HCT116 (cell line): ENCODE results near the gene RGS7. TPM values are rescaled to one million over a fixed set of nuclear protein-coding genes. Genes with fewer than 3 reads are reported as not detected.

Experiments
- ATAC-seq: fragments of 200-7000 bp; cut with Tn5 transposase; 2 replicates; pipeline ENCODE4 v1.9.1; 2020; ENCODE audit warnings: mild to moderate bottlenecking, moderate library complexity
- BruUV-seq: library from RNA; stranded (reverse); fragments of 400-500 nt; replicated peaks from 2 replicates; lab custom pipeline; 2021; lab: Mats Ljungman, UMichigan
- CTCF ChIA-PET: fragments of 300-600 bp; sonication (Branson Sonifier 250); formaldehyde crosslinking; loops from one replicate; lab custom pipeline; 2021; ENCODE audit warnings: antibody characterized with exemption; lab: Charles Lee
- POLR2A ChIA-PET: fragments of 300-600, 350-600 bp; sonication (Branson Sonifier 250); formaldehyde crosslinking; loops from one replicate; lab custom pipeline; 2021; ENCODE audit warnings: antibody characterized with exemption; lab: Charles Lee
- RAD21 ChIA-PET, 2 experiments: fragments of 300-600 bp; sonication (Branson Sonifier 250); formaldehyde crosslinking; loops; one replicate each; lab custom pipeline; 2023; ENCODE audit warnings: low total read pairs in 2 of 2; ENCODE audit not compliant: uncharacterized antibody in 2 of 2, unreplicated experiment in 2 of 2, low non-redundant PET in 1 of 2; lab: Charles Lee
- DNase-seq: peaks from one replicate; pipeline ENCODE4 v3.0.0-alpha.2; 2010; ENCODE audit warnings: low read depth, low spot score
- H2AFZ ChIP-seq: fragments of 200-600 bp; shearing (Covaris generic), sonication (generic); 2 replicates; pipeline ENCODE4 v1.6.1; 2017; ENCODE audit warnings: low read depth, mixed run types, mixed read lengths, antibody characterized with exemption, low read length; ENCODE audit not compliant: poor library complexity, severe bottlenecking
- H3K27ac ChIP-seq: 2 replicates; pipeline ENCODE4 v1.5.1; 2012; ENCODE audit warnings: low read depth, low read length
- H3K27me3 ChIP-seq: fragments of 200-600 bp; sonication (generic); 2 replicates; pipeline ENCODE4 v1.6.1; 2016; ENCODE audit warnings: mixed run types, low read length, mixed read lengths; ENCODE audit not compliant: insufficient read depth
- H3K36me3 ChIP-seq, 2 experiments: fragments of 200-500 bp in 1 of 2; fragments of 200-600 bp in 1 of 2; sonication (Bioruptor generic) in 1 of 2; sonication (generic) in 1 of 2; 2 replicates each; pipeline versions ENCODE4 v1.5.1 to v1.6.1; 2014 to 2016; ENCODE audit warnings: low read length in 2 of 2, inconsistent platforms in 1 of 2, mixed read lengths in 1 of 2, mixed run types in 1 of 2; ENCODE audit not compliant: insufficient read depth in 2 of 2, control insufficient read depth in 1 of 2
- H3K4me1 ChIP-seq, 2 experiments: fragments of 200-600 bp in 1 of 2; sonication (generic) in 1 of 2; 2 replicates each; pipeline versions ENCODE4 v1.5.1 to v1.6.1; 2012 to 2017; ENCODE audit warnings: low read length in 2 of 2, inconsistent platforms in 1 of 2, mild to moderate bottlenecking in 1 of 2, mixed read lengths in 1 of 2, mixed run types in 1 of 2, moderate library complexity in 1 of 2; ENCODE audit not compliant: insufficient read depth in 2 of 2, control insufficient read depth in 1 of 2
- H3K4me2 ChIP-seq: fragments of 200-600 bp; sonication (generic); 2 replicates; pipeline ENCODE4 v1.6.1; 2017; ENCODE audit warnings: mixed run types, low read length, mixed read lengths
- H3K4me3 ChIP-seq, 2 experiments: fragments of 200-600 bp in 1 of 2; sonication (generic) in 1 of 2; replicated peaks in 1 of 2; 2 replicates each; pipeline ENCODE4 v1.5.1; 2011 to 2016; ENCODE audit warnings: low read length in 2 of 2, control low read depth in 1 of 2, low read depth in 1 of 2, mild to moderate bottlenecking in 1 of 2, mixed read lengths in 1 of 2, mixed run types in 1 of 2
- H3K79me2 ChIP-seq: fragments of 200-600 bp; sonication (generic); 2 replicates; pipeline ENCODE4 v1.6.1; 2017; ENCODE audit warnings: mild to moderate bottlenecking, mixed run types, low read length, moderate library complexity, mixed read lengths; ENCODE audit not compliant: insufficient read depth
- H3K9ac ChIP-seq: fragments of 200-600 bp; sonication (generic); 2 replicates; pipeline ENCODE4 v1.6.1; 2016; ENCODE audit warnings: low read length, mixed read lengths
- H3K9me2 ChIP-seq: fragments of 200-600 bp; sonication (generic), shearing (Covaris generic); 2 replicates; pipeline ENCODE4 v1.6.1; 2017; ENCODE audit warnings: mixed run types, mild to moderate bottlenecking, moderate library complexity; ENCODE audit not compliant: insufficient read depth
- H3K9me3 ChIP-seq, 2 experiments: fragments of 200-500 bp in 1 of 2; fragments of 200-600 bp in 1 of 2; sonication (Bioruptor generic) in 1 of 2; sonication (generic) in 1 of 2; 2 replicates each; pipeline ENCODE4 v1.6.1; 2014 to 2017; ENCODE audit warnings: low read length in 2 of 2, mixed read lengths in 2 of 2, inconsistent platforms in 1 of 2, low read depth in 1 of 2, mild to moderate bottlenecking in 1 of 2, mixed run types in 1 of 2, moderate library complexity in 1 of 2; ENCODE audit not compliant: control insufficient read depth in 1 of 2, insufficient read depth in 1 of 2
- H4K20me1 ChIP-seq: fragments of 200-600 bp; sonication (generic), shearing (Covaris generic); 2 replicates; pipeline ENCODE4 v1.6.1; 2017; ENCODE audit warnings: mixed run types, mild to moderate bottlenecking, moderate library complexity; ENCODE audit not compliant: insufficient read depth
- EZH2 ChIP-seq: fragments of 200-600 bp; sonication (generic); IDR thresholded peaks from 2 replicates; pipeline ENCODE4 v1.6.1; 2017; ENCODE audit warnings: antibody characterized with exemption, mixed run types
- FOSL1 ChIP-seq: IDR thresholded peaks from 2 replicates; pipeline ENCODE4 v1.6.1; 2012; ENCODE audit warnings: low read depth
- JUND ChIP-seq: IDR thresholded peaks from 2 replicates; pipeline ENCODE4 v1.6.1; 2012
- POLR2AphosphoS5 ChIP-seq: IDR thresholded peaks from 2 replicates; pipeline ENCODE4 v1.6.1; 2011; ENCODE audit warnings: mild to moderate bottlenecking, low read depth, low read length, moderate library complexity
- RAD21 ChIP-seq: IDR thresholded peaks from 2 replicates; pipeline ENCODE4 v1.6.1; 2012; ENCODE audit warnings: low read depth, mild to moderate bottlenecking
- REST ChIP-seq: IDR thresholded peaks from 2 replicates; pipeline ENCODE4 v1.6.1; 2012; ENCODE audit warnings: low read depth
- SP1 ChIP-seq: IDR thresholded peaks from 2 replicates; pipeline ENCODE4 v1.6.1; 2012; ENCODE audit warnings: low read depth
- ZBTB33 ChIP-seq: IDR thresholded peaks from 2 replicates; pipeline ENCODE4 v1.6.1; 2011; ENCODE audit warnings: mild to moderate bottlenecking, low read length, moderate library complexity; ENCODE audit not compliant: insufficient replicate concordance; ENCODE audit errors: extremely low read depth
- ZFX ChIP-seq: fragments of 450-650 bp; IDR thresholded peaks from 2 replicates; pipeline ENCODE4 v1.6.1; 2017
- intact Hi-C: fragments of 100-400 bp; cut with micrococcal nuclease; formaldehyde crosslinking; loops from 2 replicates; pipeline ENCODE4 v1.10.0; 2022
- total RNA-seq: library from RNA; stranded (reverse); gene quantifications from one replicate; pipeline ENCODE4 v1.2.1, GENCODE V29; 2021; ENCODE audit not compliant: unreplicated experiment

RGS7 gene
- total RNA-seq, 1 experiment from 2014 or later, result not detected

DNA sequence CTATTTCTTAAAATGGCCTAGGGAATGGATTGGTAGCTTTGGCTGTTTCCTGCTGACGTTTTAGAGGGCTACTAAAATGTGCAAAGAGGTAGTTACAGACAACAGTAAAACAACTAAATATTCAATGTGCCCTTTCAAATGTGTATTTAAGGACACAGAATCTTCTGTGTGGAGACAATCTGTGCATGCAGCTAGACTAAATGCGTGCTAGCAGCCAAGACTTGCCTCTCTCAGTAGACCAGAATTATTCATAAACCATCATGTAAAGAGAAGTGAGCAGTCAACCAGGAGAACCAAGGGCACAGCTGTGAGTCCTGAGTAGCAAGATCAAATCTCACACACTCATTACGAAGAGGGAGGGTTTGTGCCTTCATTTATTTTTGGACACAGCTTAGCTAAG lies 584.9 kb downstream of the RGS7 start (continued):
- TF ChIP-seq EZH2, result no peak

DNA sequence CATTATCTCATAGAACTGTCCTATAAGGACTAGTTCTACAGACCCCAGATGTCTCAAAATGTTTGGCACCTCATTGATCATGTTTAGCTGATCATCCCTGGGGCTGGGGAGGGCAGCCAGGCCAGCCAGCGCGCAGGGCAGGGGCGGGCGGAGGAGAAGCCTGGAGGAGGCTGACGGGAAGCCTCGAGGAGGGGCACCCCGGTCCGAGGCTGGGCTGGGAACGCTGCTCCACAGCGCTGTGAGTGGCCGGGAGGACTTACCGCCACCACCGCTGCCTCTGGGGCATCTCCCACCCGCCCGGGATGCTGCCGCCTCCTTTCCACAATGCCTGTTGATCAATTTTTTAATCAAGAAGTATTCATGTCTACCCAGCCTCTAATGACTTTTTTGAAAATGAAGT lies 585.6 kb downstream of the RGS7 start:
- RAD21 ChIA-PET, result no interaction called here
- ATAC-seq, result no peak

More for the DNA sequence above, 585.6 kb downstream of the RGS7 start:
- H4K20me1 ChIP-seq, result no peaks in the 10 kb centered on the region
- no peak overlapping the region for H3K9ac ChIP-seq
- no peaks in the 10 kb centered on the region for H3K79me2 ChIP-seq
- DNase-seq, result no peak
- ChIA-PET POLR2A (no interaction called here), CTCF (no interaction called here)
- H3K4me3 ChIP-seq, result no peak overlapping the region
- H3K4me1 ChIP-seq, result no peaks in the 10 kb centered on the region
- H3K9me2 ChIP-seq, result no peaks in the 10 kb centered on the region
- no peak overlapping the region for H3K27ac ChIP-seq
- no peaks in the 10 kb centered on the region for H3K36me3 ChIP-seq
- peaks cover 3 to 4% of the 10 kb centered on the region in 2 experiments; a peak in 2 of 4 replicates for H3K9me3 ChIP-seq
- H3K27me3 ChIP-seq, result no peaks in the 10 kb centered on the region
- H3K4me2 ChIP-seq, result no peak overlapping the region
- intact Hi-C loops, result no loop called here
- no TSS peak for BruUV-seq
- H2AFZ ChIP-seq, result no peak overlapping the region
- TF ChIP-seq FOSL1 (no peak), SP1 (no peak), POLR2AphosphoS5 (no peak), ZBTB33 (no peak), RAD21 (no peak), JUND (no peak), REST (no peak), ZFX (no peak)
